Measurements from ENCODE around the gene VENTX. TPM values are rescaled to one million over a fixed set of nuclear protein-coding genes. Genes with fewer than 3 reads are reported as not detected.

Gene VENTX
- total and polyA plus RNA-seq, 4 donors: 1.0 to 7.4 (median 2.6) TPM

GRCh38 chr10:133289761-133290160 is 52.1 kb downstream of the VENTX start:
- DNase-seq (no peak), ATAC-seq (ENCODE audit: low FRiP score) (no peak)
- Histone ChIP-seq H3K4me3 (ENCODE audit: low read length in 2 of 2) (no peak overlapping the region), H3K27me3 (ENCODE audit: control insufficient read depth in 1 of 2, insufficient read depth in 2 of 2, low read length in 1 of 2) (no peaks in the 10 kb centered on the region), H3K4me1 (ENCODE audit: control insufficient read depth in 1 of 2, insufficient read depth in 2 of 2, low read length in 2 of 2) (no peaks in the 10 kb centered on the region), H3K9me3 (ENCODE audit: control insufficient read depth, low read length) (no peaks in the 10 kb centered on the region), H3K27ac (ENCODE audit: low read depth in 1 of 2, low read length in 2 of 2) (no peak overlapping the region), H3K36me3 (ENCODE audit: control insufficient read depth in 1 of 2, insufficient read depth in 2 of 2, low read length in 1 of 2) (peaks cover 3 to 19% of the 10 kb centered on the region in 2 donors)
- intact Hi-C loops (cut with DNase I): no loop called here
- WGBS, 2 donors: 94 to 96% methylated on average over 24 of the region's 24 CpGs

Small RNA genes lying within 50 kb of the gene (microRNA-seq; reads per million reads assigned to microRNA genes)
- 5.4 to 6.0 reads per million in 2 donors for gene MIR202

Other genes starting within 250 kb of the VENTX start
- not detected for gene ADGRA1, start 149.9 kb upstream of the VENTX start, total RNA-seq
- gene ADGRA1, start 149.9 kb upstream of the VENTX start, polyA plus RNA-seq: under 1 TPM in 1 of 2 donors, not detected in 1; 0.20 TPM
- gene KNDC1, start 77.6 kb upstream of the VENTX start, total RNA-seq: under 1 TPM; 0.13 to 0.36 TPM
- gene KNDC1, start 77.6 kb upstream of the VENTX start, polyA plus RNA-seq: under 1 TPM; 0.05 to 0.25 TPM
- gene UTF1, start 7.6 kb upstream of the VENTX start, total RNA-seq: not detected
- gene UTF1, start 7.6 kb upstream of the VENTX start, polyA plus RNA-seq: not detected
- gene ADAM8, start 39.0 kb downstream of the VENTX start, total RNA-seq: 10 to 100 TPM; 11.2 to 17.0 TPM
- 1 to 10 TPM; 1.0 to 1.3 TPM for gene ADAM8, start 39.0 kb downstream of the VENTX start, polyA plus RNA-seq
- gene TUBGCP2, start 71.0 kb downstream of the VENTX start, total RNA-seq: 10 to 100 TPM; 40.0 to 49.1 TPM
- gene TUBGCP2, start 71.0 kb downstream of the VENTX start, polyA plus RNA-seq: 100 to 1,000 TPM in 1 of 2 donors, 10 to 100 TPM in 1; 11.3 to 194 TPM
- gene ZNF511, start 71.1 kb downstream of the VENTX start, total RNA-seq: 10 to 100 TPM; 18.2 to 28.5 TPM
- gene ZNF511, start 71.1 kb downstream of the VENTX start, polyA plus RNA-seq: 10 to 100 TPM; 35.6 to 39.6 TPM
- gene CALY, start 99.0 kb downstream of the VENTX start, total RNA-seq: not detected
- gene CALY, start 99.0 kb downstream of the VENTX start, polyA plus RNA-seq: not detected
- not detected for gene PRAP1, start 109.5 kb downstream of the VENTX start, total RNA-seq
- 10 to 100 TPM in 1 of 2 donors, under 1 TPM in 1; 0.49 to 51.6 TPM for gene PRAP1, start 109.5 kb downstream of the VENTX start, polyA plus RNA-seq
- 10 to 100 TPM; 15.2 to 23.6 TPM for gene FUOM, start 120.2 kb downstream of the VENTX start, total RNA-seq
- 10 to 100 TPM; 26.3 to 54.8 TPM for gene FUOM, start 120.2 kb downstream of the VENTX start, polyA plus RNA-seq
- 10 to 100 TPM; 34.3 to 48.9 TPM for gene ECHS1, start 135.5 kb downstream of the VENTX start, total RNA-seq
- 10 to 100 TPM; 56.1 to 93.7 TPM for gene ECHS1, start 135.5 kb downstream of the VENTX start, polyA plus RNA-seq
- 1 to 10 TPM; 3.7 to 8.7 TPM for gene PAOX, start 141.4 kb downstream of the VENTX start, total RNA-seq
- gene PAOX, start 141.4 kb downstream of the VENTX start, polyA plus RNA-seq: 10 to 100 TPM in 1 of 2 donors, 1 to 10 TPM in 1; 2.1 to 11.3 TPM
- 10 to 100 TPM; 25.9 to 39.3 TPM for gene MTG1, start 156.3 kb downstream of the VENTX start, total RNA-seq
- gene MTG1, start 156.3 kb downstream of the VENTX start, polyA plus RNA-seq: 10 to 100 TPM; 13.1 to 36.1 TPM
- not detected for gene SPRN, start 186.8 kb downstream of the VENTX start, total RNA-seq
- gene SPRN, start 186.8 kb downstream of the VENTX start, polyA plus RNA-seq: under 1 TPM in 1 of 2 donors, not detected in 1; 0.28 TPM
- 1 to 10 TPM; 5.4 to 7.3 TPM for gene SCART1, start 216.1 kb downstream of the VENTX start, total RNA-seq
- 1 to 10 TPM in 1 of 2 donors, not detected in 1; 2.4 TPM for gene SCART1, start 216.1 kb downstream of the VENTX start, polyA plus RNA-seq